ENCODE results near the gene DTX2.
"Not testable (repeated sequence)": the region's sequence is repeated elsewhere in the genome, so short reads cannot be mapped to it uniquely, and the experiment has no call there.

DNA sequence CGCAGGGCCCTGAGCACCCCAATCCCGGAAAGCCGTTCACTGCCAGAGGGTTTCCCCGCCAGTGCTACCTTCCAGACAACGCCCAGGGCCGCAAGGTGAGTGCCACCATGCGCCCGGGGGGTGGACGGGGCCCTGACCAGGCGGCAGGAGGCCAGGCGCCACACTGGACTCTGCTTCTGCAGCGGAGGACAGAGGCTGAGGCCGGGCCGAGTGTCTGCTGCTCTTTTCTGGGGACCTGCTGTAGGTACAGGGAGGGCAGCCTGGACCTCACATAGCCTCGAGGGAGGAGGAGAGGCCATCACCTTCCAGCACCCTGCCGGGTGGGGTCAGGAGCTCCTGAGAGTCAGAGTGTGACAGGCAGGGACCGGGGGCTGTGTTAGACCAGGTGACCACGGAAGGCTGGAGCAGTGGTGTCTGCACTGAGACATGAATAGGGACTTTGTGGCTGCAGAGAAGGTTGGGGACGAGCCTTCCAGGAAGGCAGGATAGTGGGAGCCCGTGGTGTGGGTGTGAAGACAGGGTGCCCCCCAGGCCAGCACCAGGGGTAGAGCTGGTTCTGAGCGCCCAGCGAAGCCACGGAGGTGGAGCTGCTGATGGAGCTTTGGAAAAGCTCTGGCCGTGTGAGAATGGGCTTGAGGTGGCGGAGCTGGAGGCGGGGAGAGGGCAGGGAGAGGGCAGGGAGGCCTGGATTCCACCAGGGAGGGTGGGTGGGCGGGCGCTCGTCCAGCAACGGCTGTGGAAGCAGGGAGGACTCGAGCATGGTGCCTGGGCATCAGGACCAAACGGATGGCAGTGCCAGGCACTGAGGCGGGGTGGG, 43.0 kb downstream of the DTX2 start:
- not testable (repeated sequence) for TF ChIP-seq SP1 (IDR thresholded peaks at IDR 0.05; ENCODE audit: low read depth); POLR2AphosphoS5 (IDR thresholded peaks at IDR 0.05; ENCODE audit: low read depth, low read length); ZNF274 (IDR thresholded peaks at IDR 0.05; ENCODE audit: low read depth, low read length)
- TF ChIP-seq, protein P1, sequence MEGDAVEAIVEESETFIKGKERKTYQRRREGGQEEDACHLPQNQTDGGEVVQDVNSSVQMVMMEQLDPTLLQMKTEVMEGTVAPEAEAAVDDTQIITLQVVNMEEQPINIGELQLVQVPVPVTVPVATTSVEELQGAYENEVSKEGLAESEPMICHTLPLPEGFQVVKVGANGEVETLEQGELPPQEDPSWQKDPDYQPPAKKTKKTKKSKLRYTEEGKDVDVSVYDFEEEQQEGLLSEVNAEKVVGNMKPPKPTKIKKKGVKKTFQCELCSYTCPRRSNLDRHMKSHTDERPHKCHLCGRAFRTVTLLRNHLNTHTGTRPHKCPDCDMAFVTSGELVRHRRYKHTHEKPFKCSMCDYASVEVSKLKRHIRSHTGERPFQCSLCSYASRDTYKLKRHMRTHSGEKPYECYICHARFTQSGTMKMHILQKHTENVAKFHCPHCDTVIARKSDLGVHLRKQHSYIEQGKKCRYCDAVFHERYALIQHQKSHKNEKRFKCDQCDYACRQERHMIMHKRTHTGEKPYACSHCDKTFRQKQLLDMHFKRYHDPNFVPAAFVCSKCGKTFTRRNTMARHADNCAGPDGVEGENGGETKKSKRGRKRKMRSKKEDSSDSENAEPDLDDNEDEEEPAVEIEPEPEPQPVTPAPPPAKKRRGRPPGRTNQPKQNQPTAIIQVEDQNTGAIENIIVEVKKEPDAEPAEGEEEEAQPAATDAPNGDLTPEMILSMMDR (IDR thresholded peaks at IDR 0.05 in 2 of 3, conservative IDR thresholded peaks at IDR 0.05 in 1 of 3; ENCODE audit: borderline replicate concordance in 1 of 3, insufficient read depth in 1 of 3, low read depth in 2 of 3, low read length in 2 of 3): not testable (repeated sequence)

Data from HCT116 (cell line).